Panc1 (cell line): ENCODE measurements around the gene ABAT.
A peak's percentile ranks its signal among the peaks of the same experiment; 100 is the strongest.

Experiments used
- CTCF ChIP-seq: fragments of 450-650 bp; IDR thresholded peaks from 2 replicates; pipeline ENCODE4 v1.5.1; 2017; ENCODE audit warnings: mild to moderate bottlenecking
- POLR2AphosphoS5 ChIP-seq: IDR thresholded peaks from 2 replicates; pipeline ENCODE4 v1.6.1; 2012; ENCODE audit warnings: mild to moderate bottlenecking, low read depth, low read length, moderate library complexity
- REST ChIP-seq, 2 experiments: IDR thresholded peaks; 2 replicates each; pipeline ENCODE4 v1.6.1; 2011 to 2012; ENCODE audit warnings: low read depth in 2 of 2, control low read depth in 1 of 2, low read length in 1 of 2, mild to moderate bottlenecking in 1 of 2, moderate library complexity in 1 of 2; ENCODE audit not compliant: insufficient read depth in 1 of 2
- SIN3A ChIP-seq: IDR thresholded peaks from 2 replicates; pipeline ENCODE4 v1.6.1; 2012; ENCODE audit warnings: low read depth, mild to moderate bottlenecking, low read length, moderate library complexity, borderline replicate concordance; ENCODE audit not compliant: insufficient read depth
- TCF7L2 ChIP-seq: IDR thresholded peaks from 2 replicates; pipeline ENCODE4 v1.6.1; 2011; ENCODE audit warnings: mild to moderate bottlenecking, low read depth, low read length, inconsistent platforms

GRCh38 chr16:8667492-8667891 is 6.9 kb upstream of the ABAT start:
- TF ChIP-seq CTCF (no peak), POLR2AphosphoS5 (no peak), SIN3A (no peak), REST (IDR thresholded peaks at IDR 0.05; ENCODE audit: insufficient read depth in 1 of 2, low read depth in 2 of 2, low read length in 1 of 2) (peak in 1 of 2 experiments; percentile 68; a peak in 2 of 4 replicates), TCF7L2 (no peak)
